ENCODE results near the gene KHDRBS1. TPM values are rescaled to one million over a fixed set of nuclear protein-coding genes. Genes with fewer than 3 reads are reported as not detected.

The KHDRBS1 gene
- total and polyA plus RNA-seq, 2 experiments from 2014 or later, result 191 to 251 TPM

- Mint-ChIP-seq H3K4me1 (peaks cover 3% of the 10 kb centered on the region; the same call in 1 of the 3 replicates), H3K27ac (no peak overlapping the region), H3K9me3 (no peaks in the 10 kb centered on the region), H3K4me3 (no peak overlapping the region), H3K27me3 (ENCODE audit: insufficient read depth, low read depth, poor library complexity) (peaks cover 4% of the 10 kb centered on the region), H3K36me3 (ENCODE audit: low read depth) (peaks cover 49% of the 10 kb centered on the region)
- DNase-seq (ENCODE audit: low spot score) (no peak), ATAC-seq (no peak)
- H3K27ac ChIP-seq (ENCODE audit: low read depth), result no peak overlapping the region
- H3K4me1 ChIP-seq (ENCODE audit: insufficient read depth), result no peaks in the 10 kb centered on the region
- H3K36me3 ChIP-seq (ENCODE audit: insufficient read depth), result no peaks in the 10 kb centered on the region
- TF ChIP-seq EZH2 (IDR thresholded peaks at IDR 0.05; ENCODE audit: low read depth, unreplicated experiment), result no peak
- no peak for TF ChIP-seq ETS1 (IDR thresholded peaks at IDR 0.05)
- no peak for TF ChIP-seq ZNF114 (CRISPR knock-in tag; IDR thresholded peaks at IDR 0.05)
- no peak for TF ChIP-seq CREB1 (CRISPR knock-in tag; IDR thresholded peaks at IDR 0.05; ENCODE audit: low read depth)
- no peak for TF ChIP-seq JUNB (IDR thresholded peaks at IDR 0.05; ENCODE audit: unreplicated experiment)
- no peak for TF ChIP-seq NANOG (IDR thresholded peaks at IDR 0.05; ENCODE audit: borderline replicate concordance)
- TF ChIP-seq ZNF331 (CRISPR knock-in tag; IDR thresholded peaks at IDR 0.05; ENCODE audit: low read depth), result no peak
- no peak for TF ChIP-seq CTCF (conservative IDR thresholded peaks at IDR 0.05; ENCODE audit: low read depth in 2 of 2)
- TF ChIP-seq REST (IDR thresholded peaks at IDR 0.05; ENCODE audit: unreplicated experiment), result no peak
- TF ChIP-seq EZH2phosphoT487 (IDR thresholded peaks at IDR 0.05; ENCODE audit: unreplicated experiment), result no peak
- TF ChIP-seq ZNF462 (CRISPR knock-in tag; IDR thresholded peaks at IDR 0.05), result no peak
- no peak for TF ChIP-seq POLR2AphosphoS5 (IDR thresholded peaks at IDR 0.05; ENCODE audit: low read depth)
- TF ChIP-seq STAT1 (IDR thresholded peaks at IDR 0.05; ENCODE audit: unreplicated experiment), result no peak
- no peaks in the 10 kb centered on the region for H3K79me2 ChIP-seq (replicated peaks; ENCODE audit: insufficient read depth)
- H3K4me3 ChIP-seq, result no peak overlapping the region
- no peak overlapping the region for H3K4me2 ChIP-seq
- 0 out of 2 replicates have a peak, but pooled peaks cover under 1% of the 10 kb centered on the region for H4K20me1 ChIP-seq (replicated peaks; ENCODE audit: insufficient read depth)
- H3K27me3 ChIP-seq (ENCODE audit: insufficient read depth), result no peaks in the 10 kb centered on the region
- no peak overlapping the region for H2AFZ ChIP-seq
- no peaks in the 10 kb centered on the region for H3K9me2 ChIP-seq (ENCODE audit: insufficient read depth)
- no peaks in the 10 kb centered on the region for H3F3A ChIP-seq (replicated peaks; ENCODE audit: low read depth)
Observed at GRCh38 chr1:32091176-32091575, 77.5 kb downstream of the KHDRBS1 start.

All from GM23338 (cell line).